ENCODE data around the gene MYLK3.

DNA sequence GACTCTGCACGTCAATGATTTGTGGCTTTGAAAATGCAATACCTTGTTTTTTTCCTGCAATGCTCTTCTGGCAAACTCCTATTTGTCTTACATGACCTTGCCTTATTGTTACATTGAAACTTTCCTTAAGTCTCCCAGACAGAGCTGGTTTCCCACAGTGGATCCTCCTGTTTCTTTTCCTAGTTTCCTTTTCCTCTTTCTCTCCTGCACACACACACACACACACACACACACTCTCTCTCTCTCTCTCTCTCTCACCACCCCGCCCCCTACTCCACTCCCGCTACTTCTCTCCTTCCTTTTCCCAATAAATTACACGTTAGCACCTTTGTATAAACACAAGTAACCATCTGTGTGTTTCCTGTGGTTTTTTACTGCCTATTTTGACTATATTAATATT lies 56.4 kb downstream of the MYLK3 start:
- TF ChIP-seq RARB (CRISPR knock-in tag; IDR thresholded peaks at IDR 0.05) (no peak), CSRNP3 (CRISPR knock-in tag; IDR thresholded peaks at IDR 0.05) (no peak), ESRRG (CRISPR knock-in tag; IDR thresholded peaks at IDR 0.05) (no peak), CSDC2 (CRISPR knock-in tag; IDR thresholded peaks at IDR 0.05) (no peak), BACH2 (CRISPR knock-in tag; IDR thresholded peaks at IDR 0.05; ENCODE audit: borderline replicate concordance) (no peak)
- TF ChIP-seq, protein P1, sequence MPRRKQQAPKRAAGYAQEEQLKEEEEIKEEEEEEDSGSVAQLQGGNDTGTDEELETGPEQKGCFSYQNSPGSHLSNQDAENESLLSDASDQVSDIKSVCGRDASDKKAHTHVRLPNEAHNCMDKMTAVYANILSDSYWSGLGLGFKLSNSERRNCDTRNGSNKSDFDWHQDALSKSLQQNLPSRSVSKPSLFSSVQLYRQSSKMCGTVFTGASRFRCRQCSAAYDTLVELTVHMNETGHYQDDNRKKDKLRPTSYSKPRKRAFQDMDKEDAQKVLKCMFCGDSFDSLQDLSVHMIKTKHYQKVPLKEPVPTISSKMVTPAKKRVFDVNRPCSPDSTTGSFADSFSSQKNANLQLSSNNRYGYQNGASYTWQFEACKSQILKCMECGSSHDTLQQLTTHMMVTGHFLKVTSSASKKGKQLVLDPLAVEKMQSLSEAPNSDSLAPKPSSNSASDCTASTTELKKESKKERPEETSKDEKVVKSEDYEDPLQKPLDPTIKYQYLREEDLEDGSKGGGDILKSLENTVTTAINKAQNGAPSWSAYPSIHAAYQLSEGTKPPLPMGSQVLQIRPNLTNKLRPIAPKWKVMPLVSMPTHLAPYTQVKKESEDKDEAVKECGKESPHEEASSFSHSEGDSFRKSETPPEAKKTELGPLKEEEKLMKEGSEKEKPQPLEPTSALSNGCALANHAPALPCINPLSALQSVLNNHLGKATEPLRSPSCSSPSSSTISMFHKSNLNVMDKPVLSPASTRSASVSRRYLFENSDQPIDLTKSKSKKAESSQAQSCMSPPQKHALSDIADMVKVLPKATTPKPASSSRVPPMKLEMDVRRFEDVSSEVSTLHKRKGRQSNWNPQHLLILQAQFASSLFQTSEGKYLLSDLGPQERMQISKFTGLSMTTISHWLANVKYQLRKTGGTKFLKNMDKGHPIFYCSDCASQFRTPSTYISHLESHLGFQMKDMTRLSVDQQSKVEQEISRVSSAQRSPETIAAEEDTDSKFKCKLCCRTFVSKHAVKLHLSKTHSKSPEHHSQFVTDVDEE (CRISPR knock-in tag; IDR thresholded peaks at IDR 0.05): no peak

Data from SK-N-SH treated with all-trans-retinoic acid at 6 μM for 48 hours (cell line).